Stimulated activated CD8-positive, alpha-beta memory T cell treated with anti-CD3 and anti-CD28 coated beads, Interleukin-12 subunit alpha, Interleukin-12 subunit beta, amount 100 ng/mL, for 24 hours (primary cell): ENCODE results near the gene PHF2.

Source experiments
- DNase-seq: peaks from one replicate; pipeline ENCODE4 v3.0.0-alpha.2; 2020; ENCODE audit errors: extremely low read depth

PHF2 gene

GRCh38 chr9:93701494-93702218 lies 125.3 kb downstream of the PHF2 start:
- DNase-seq = no peak

DNA sequence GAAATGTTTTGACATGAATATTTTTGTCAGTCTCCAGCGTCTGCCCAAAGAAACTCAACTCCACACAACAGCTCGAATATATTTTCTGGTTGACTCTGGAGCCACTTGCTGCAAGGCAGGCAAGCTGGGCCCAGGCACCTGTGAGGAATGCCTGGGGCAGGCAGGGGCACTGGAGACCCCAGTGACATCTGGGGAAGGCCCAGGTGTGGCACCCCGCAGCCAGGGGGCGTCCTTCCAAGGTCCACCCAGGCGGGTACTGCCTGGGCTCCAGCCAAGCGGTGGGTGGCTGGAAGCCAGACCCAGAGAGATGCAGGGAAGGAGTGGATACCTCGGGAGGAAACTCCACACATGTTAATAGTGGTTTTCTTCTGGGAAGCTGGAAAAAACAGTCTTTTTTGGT lies 125.9 kb downstream of the PHF2 start:
- DNase-seq = no peak

DNA sequence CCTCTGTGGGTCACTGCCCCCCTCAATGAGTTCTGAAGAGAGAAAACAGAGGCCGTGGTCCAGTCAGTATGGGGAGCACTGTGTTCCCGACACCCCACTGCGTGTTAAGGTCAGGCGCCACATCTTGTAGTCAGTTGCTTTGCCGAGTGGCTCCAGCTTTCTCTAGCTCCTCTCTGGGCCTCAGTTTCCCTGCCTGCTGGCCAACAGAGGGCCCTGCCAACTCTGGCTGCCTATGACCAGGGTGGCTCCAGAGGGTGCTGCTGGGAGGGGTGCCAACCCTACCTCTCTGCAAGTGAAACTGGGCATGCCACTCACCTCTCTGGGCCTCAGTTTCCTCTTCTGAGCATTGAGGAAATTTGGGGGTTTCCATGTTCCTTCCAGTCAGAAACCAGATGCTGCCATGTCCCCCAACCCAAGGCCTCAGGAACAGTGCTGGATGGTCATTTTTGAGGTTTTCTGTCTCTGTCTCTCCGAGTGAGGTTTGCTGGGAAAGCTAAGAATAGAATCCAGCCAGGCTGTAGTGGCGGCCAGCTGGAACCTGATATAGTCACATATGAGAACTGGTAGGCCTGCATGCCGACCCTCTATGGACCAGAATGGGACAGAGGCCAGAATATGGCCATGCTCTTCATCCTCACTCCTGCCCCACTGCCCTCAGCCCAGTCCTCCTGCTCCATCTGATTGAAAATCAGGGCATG lies 132.1 kb downstream of the PHF2 start:
- DNase-seq = no peak

DNA sequence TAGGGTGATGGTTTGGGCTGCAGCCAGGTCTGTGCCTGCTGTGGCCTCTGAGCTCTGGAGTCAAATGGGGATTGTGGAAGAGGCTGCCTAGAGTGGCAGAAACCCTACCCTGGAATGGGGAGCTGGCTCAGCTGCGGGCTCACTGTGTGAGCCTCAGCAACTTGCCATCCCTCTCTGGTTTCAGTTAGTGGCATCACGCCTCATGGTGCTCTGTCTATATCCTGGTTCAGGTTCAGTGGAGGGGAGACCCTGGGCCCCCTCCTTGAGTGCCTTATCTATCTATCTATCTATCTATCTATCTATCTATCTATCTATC lies 132.6 kb downstream of the PHF2 start:
- no peak for DNase-seq

DNA sequence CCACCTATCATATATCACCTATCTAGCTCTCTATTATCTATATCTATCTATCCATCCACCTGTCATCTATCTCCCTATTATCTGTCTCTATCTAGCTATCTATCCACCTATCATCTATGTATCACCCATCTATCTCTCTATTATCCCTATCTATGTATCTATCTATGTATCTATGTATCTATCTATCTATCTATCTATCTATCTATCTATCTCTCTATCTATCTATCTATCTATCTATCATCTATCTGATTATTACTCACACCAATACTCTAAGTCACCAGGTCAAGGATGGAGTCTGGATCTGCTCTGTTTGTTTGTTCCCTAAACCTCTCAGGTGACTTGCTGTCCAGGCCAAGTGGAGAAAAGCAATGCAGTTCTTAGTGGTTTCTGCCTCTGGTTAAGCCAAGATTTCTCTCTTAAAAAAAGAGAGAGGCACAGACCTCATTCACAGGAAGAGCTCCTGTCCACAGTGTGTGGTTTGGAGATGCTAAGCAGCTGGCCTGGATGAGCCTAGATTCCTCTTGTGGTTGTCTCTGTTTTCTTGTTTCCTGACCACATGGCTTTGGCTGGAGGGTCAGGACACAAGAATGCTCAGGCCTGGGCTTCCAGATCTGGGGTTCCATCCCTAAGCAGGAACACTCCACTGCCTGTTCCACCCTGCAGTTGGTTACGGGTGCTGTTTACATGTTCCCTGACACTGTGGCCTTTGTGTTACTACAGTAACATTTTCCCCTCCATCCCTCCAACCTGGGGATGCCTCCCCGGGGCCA lies 133.4 kb downstream of the PHF2 start:
- no peak for DNase-seq

GRCh38 chr9:93710370-93710723 lies 134.0 kb downstream of the PHF2 start:
- no peak for DNase-seq

- DNase-seq = no peak
Observed at GRCh38 chr9:93711002-93711401, 134.6 kb downstream of the PHF2 start.

GRCh38 chr9:93712896-93713295 lies 136.5 kb downstream of the PHF2 start:
- no peak for DNase-seq

GRCh38 chr9:93713716-93714115 lies 137.3 kb downstream of the PHF2 start:
- DNase-seq = no peak

GRCh38 chr9:93721417-93721965 lies 145.1 kb downstream of the PHF2 start:
- DNase-seq = no peak

DNA sequence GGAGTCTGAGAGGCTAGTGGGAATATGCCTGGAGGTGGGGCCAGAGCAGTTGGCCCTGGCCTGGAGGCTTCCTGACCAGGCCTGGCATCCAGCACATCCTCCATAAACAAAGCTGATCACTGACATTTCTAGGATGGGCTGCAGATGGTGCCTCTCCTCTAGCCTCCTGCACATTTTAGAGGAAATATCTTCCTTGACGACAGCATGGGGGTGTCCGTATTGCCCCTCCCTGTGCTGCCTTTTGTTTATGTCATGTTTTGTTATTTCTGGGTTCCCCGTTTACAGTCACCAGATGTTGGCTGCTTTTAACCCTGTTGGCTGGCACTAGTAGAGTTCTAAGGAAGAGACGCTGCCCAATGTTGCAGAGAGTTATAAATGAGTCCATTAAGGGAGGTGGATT lies 148.5 kb downstream of the PHF2 start:
- DNase-seq = no peak

DNA sequence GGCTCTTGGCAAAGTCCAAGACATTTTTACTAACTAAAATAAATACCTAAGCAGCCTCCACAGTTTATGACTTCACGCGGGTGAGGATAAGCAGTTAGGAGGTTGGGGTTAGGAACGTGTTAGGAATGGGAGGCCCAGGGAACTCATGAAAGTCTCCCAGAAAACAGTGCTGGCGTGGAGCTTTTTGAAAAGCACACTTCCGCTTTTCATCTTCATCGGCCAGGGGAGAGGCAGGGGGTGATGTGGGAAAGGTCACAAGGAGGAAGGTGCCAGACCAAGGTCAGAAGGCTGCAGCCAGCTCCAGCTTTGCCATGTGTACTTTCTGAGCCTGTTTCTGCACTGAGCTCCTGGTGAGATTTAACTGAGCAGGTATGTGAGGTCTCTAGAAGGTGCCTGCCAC lies 149.0 kb downstream of the PHF2 start:
- DNase-seq = no peak

- no peak for DNase-seq
Observed at GRCh38 chr9:93726147-93726546, 149.8 kb downstream of the PHF2 start.
